Body of pancreas (tissue), 4 donors: ENCODE measurements around the gene GDF7. TPM values are rescaled to one million over a fixed set of nuclear protein-coding genes. Genes with fewer than 3 reads are reported as not detected.

Experiments
- ATAC-seq: fragments of 150-250 bp; one replicate; pipeline ENCODE4 v1.9.1; 2016
- DNase-seq, 4 donors: peaks; one replicate each; pipeline ENCODE4 v3.0.0-alpha.2; 2019
- H3K27ac ChIP-seq, 4 donors: fragments of 200-600 bp; sonication (generic); 1 replicate in 3 of 4; 2 replicates in 1 of 4; pipeline versions ENCODE4 v1.5.1 to v1.6.1; 2016 to 2019; ENCODE audit warnings: mild to moderate bottlenecking in 1 of 4, mixed read lengths in 1 of 4, moderate library complexity in 1 of 4
- H3K27me3 ChIP-seq, 2 donors: fragments of 200-600 bp; sonication (generic); one replicate each; pipeline ENCODE4 v1.6.0; 2016; ENCODE audit warnings: mild to moderate bottlenecking in 1 of 2
- H3K36me3 ChIP-seq, 2 donors: fragments of 200-600 bp; sonication (generic); replicated peaks in 1 of 2; 2 replicates each; pipeline ENCODE4 v1.5.1; 2016; ENCODE audit warnings: low read depth in 2 of 2; ENCODE audit not compliant: insufficient read depth in 1 of 2
- H3K4me1 ChIP-seq: fragments of 200-600 bp; sonication (generic); one replicate; pipeline ENCODE4 v1.6.0; 2016
- H3K4me3 ChIP-seq, 2 donors: fragments of 200-600 bp; sonication (generic); 1 replicate in 1 of 2; 2 replicates in 1 of 2; pipeline ENCODE4 v1.5.1; 2016 to 2019
- H3K9me3 ChIP-seq, 3 donors: fragments of 200-600 bp; sonication (generic); 1 replicate in 2 of 3; 2 replicates in 1 of 3; pipeline ENCODE4 v1.5.1; 2016
- CTCF ChIP-seq, 7 experiments: fragments of 450-650 bp in 4 of 7; fragments of 200-600 bp in 3 of 7; sonication (generic) in 3 of 7; IDR thresholded peaks; one replicate each; pipeline ENCODE4 v1.5.1; 2016 to 2019; ENCODE audit warnings: antibody characterized with exemption in 7 of 7
- POLR2A ChIP-seq, 3 donors: fragments of 450-650 bp; IDR thresholded peaks; one replicate each; pipeline ENCODE4 v1.6.1; 2016; ENCODE audit warnings: antibody characterized with exemption in 3 of 3, mild to moderate bottlenecking in 2 of 3
- WGBS, 2 donors: methylation state at CpG; one replicate each; pipeline ENCODE4 v1.1.5; 2017; 5-methylcytosine and 5-hydroxymethylcytosine counted together
- intact Hi-C: fragments of 100-400 bp; cut with DNase I; formaldehyde crosslinking; loops from one replicate; pipeline ENCODE4 v1.15.1; 2023
- total RNA-seq, 2 donors: library from RNA; depleted of rRNA; stranded (reverse); fragments of >200 nt; gene quantifications; one replicate each; pipeline ENCODE4 v1.1.0, GENCODE V29; 2016

GDF7 gene
- total RNA-seq, 2 donors from 2014 or later = 2.0 to 7.3 TPM

- DNase-seq (no peak), ATAC-seq (peak; percentile 17)
- Histone ChIP-seq H3K4me1 (peaks cover 21% of the 10 kb centered on the region), H3K27me3 (peaks cover 0 to 22% of the 10 kb centered on the region in 2 donors), H3K36me3 (no peaks in the 10 kb centered on the region), H3K27ac (peak overlapping the region in 1 of 4 donors; percentile 38), H3K9me3 (no peaks in the 10 kb centered on the region), H3K4me3 (no peak overlapping the region)
- intact Hi-C loops = no loop called here
- WGBS, 2 donors = 2% methylated on average over 26 of the region's 62 CpGs; no CpG with 5 or more reads in 1 of the 2 donors
- TF ChIP-seq POLR2A (IDR thresholded peaks at IDR 0.05) = no peak
- no peak for TF ChIP-seq CTCF (IDR thresholded peaks at IDR 0.05)
These were observed 197 bp downstream of the GDF7 start for GRCh38 chr2:20667151-20667530.

DNA sequence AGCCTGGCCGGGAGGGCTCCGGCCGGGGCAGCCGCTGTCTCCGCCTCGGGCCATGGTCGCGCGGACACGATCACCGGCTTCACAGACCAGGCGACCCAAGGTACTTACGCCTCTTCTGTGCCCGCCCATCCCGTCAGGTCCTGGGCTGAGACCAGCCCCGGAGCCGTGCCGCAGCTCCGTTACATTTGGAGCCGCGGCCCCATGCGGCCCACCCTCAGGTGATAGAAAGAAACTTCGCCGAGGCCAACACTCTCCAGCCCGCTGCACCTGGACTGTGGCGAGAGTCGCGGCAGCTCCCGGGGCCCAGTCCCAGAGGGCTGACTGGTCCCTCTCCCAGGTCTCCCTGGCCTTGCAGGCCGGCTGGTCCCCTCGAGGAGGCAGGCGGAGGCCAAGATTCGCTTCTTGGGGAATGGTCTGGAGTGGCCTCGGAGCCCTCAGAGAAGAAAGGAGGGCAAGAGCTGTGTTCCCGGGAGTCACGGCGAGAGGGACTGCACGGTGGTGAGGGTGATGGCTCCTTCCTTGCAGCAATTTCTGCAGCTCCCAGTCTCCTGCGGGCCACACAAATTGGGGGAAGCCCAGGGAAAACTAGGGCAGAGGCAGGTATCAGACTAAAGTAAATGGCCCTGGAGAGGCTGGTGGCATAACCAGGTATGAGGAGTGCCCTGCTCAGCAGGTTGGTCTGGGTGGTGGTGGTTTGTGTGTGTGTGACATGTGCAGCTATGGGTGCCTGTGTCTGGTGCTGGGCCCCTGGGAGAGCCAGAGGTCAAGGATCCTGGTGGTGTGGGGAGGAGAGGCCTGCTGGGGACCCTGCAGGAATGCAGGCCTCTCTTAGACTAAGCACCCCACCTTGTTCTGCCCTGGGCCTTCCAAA lies 822 bp downstream of the GDF7 start:
- no peak for DNase-seq
- TF ChIP-seq POLR2A (IDR thresholded peaks at IDR 0.05) = no peak
- TF ChIP-seq CTCF (IDR thresholded peaks at IDR 0.05) = no peak
- H3K27me3 ChIP-seq = peaks cover 0 to 26% of the 10 kb centered on the region in 2 donors
- no peaks in the 10 kb centered on the region for H3K9me3 ChIP-seq
- WGBS, 2 donors = 24 to 61% methylated on average over 12 to 39 of the region's 39 CpGs
- peaks cover 25% of the 10 kb centered on the region for H3K4me1 ChIP-seq
- intact Hi-C loops = no loop called here
- H3K4me3 ChIP-seq = no peak overlapping the region
- no peak overlapping the region for H3K27ac ChIP-seq
- ATAC-seq = peak; percentile 5
- no peaks in the 10 kb centered on the region for H3K36me3 ChIP-seq

- Histone ChIP-seq H3K27me3 (peaks cover 0 to 26% of the 10 kb centered on the region in 2 donors), H3K4me3 (no peak overlapping the region), H3K36me3 (no peaks in the 10 kb centered on the region), H3K9me3 (no peaks in the 10 kb centered on the region), H3K4me1 (peaks cover 24% of the 10 kb centered on the region), H3K27ac (no peak overlapping the region)
- TF ChIP-seq POLR2A (IDR thresholded peaks at IDR 0.05) = no peak
- TF ChIP-seq CTCF (IDR thresholded peaks at IDR 0.05) = no peak
- DNase-seq (no peak), ATAC-seq (no peak)
- WGBS, 2 donors = 81 to 90% methylated on average over 5 to 6 of the region's 6 CpGs
- intact Hi-C loops = no loop called here
These were observed 1.5 kb downstream of the GDF7 start for GRCh38 chr2:20668451-20668850.

- Histone ChIP-seq H3K36me3 (no peaks in the 10 kb centered on the region), H3K27ac (no peak overlapping the region), H3K4me1 (peaks cover 19% of the 10 kb centered on the region), H3K27me3 (peaks cover 0 to 26% of the 10 kb centered on the region in 2 donors), H3K4me3 (no peak overlapping the region), H3K9me3 (no peaks in the 10 kb centered on the region)
- intact Hi-C loops = no loop called here
- no peak for DNase-seq
- ATAC-seq = no peak
- 54 to 60% methylated on average over 6 to 8 of the region's 8 CpGs for WGBS, 2 donors
- no peak for TF ChIP-seq POLR2A (IDR thresholded peaks at IDR 0.05)
These were observed 2.0 kb downstream of the GDF7 start for GRCh38 chr2:20668871-20669475.

GRCh38 chr2:20669562-20670314 lies 2.8 kb downstream of the GDF7 start:
- Histone ChIP-seq H3K27ac (no peak overlapping the region), H3K9me3 (no peaks in the 10 kb centered on the region), H3K36me3 (no peaks in the 10 kb centered on the region), H3K27me3 (peaks cover 0 to 26% of the 10 kb centered on the region in 2 donors), H3K4me1 (peaks cover 18% of the 10 kb centered on the region), H3K4me3 (no peak overlapping the region)
- TF ChIP-seq CTCF (IDR thresholded peaks at IDR 0.05) = no peak
- TF ChIP-seq POLR2A (IDR thresholded peaks at IDR 0.05) = no peak
- intact Hi-C loops = no loop called here
- 18 to 19% methylated on average over 26 to 45 of the region's 45 CpGs for WGBS, 2 donors
- DNase-seq (no peak), ATAC-seq (no peak)
